KMS-11 (cell line): Measurements from ENCODE around the gene STAC.

Experiments used
- H2AFZ ChIP-seq: fragments of 200-600 bp; sonication (generic); 2 replicates; pipeline ENCODE4 v1.6.1; 2016; ENCODE audit warnings: antibody characterized with exemption, mixed run types, low read depth
- H3K27ac ChIP-seq: fragments of 200-600 bp; sonication (generic); 2 replicates; pipeline ENCODE4 v1.6.1; 2016; ENCODE audit warnings: mild to moderate bottlenecking, mixed run types
- H3K27me3 ChIP-seq: fragments of 200-600 bp; sonication (generic); 2 replicates; pipeline ENCODE4 v1.6.1; 2017; ENCODE audit warnings: mild to moderate bottlenecking, low read depth, mixed run types, moderate library complexity; ENCODE audit not compliant: insufficient read depth
- H3K36me3 ChIP-seq: fragments of 200-600 bp; sonication (generic); 2 replicates; pipeline ENCODE4 v1.6.1; 2017; ENCODE audit warnings: mild to moderate bottlenecking, mixed run types; ENCODE audit not compliant: insufficient read depth
- H3K4me1 ChIP-seq: fragments of 200-600 bp; sonication (generic); 2 replicates; pipeline ENCODE4 v1.6.1; 2016; ENCODE audit warnings: mild to moderate bottlenecking, low read depth, mixed run types; ENCODE audit not compliant: poor library complexity, severe bottlenecking
- H3K4me2 ChIP-seq: fragments of 200-600 bp; sonication (generic); 2 replicates; pipeline ENCODE4 v1.7.0; 2016; ENCODE audit warnings: mild to moderate bottlenecking, mixed run types
- H3K4me3 ChIP-seq: fragments of 200-600 bp; sonication (generic); IDR thresholded peaks from 2 replicates; pipeline ENCODE4 v1.6.1; 2017; ENCODE audit warnings: low read depth, low read length, mixed read lengths; ENCODE audit not compliant: insufficient read depth
- H3K79me2 ChIP-seq: fragments of 200-600 bp; sonication (generic); 2 replicates; pipeline ENCODE4 v1.6.1; 2016; ENCODE audit warnings: low read depth, mixed run types; ENCODE audit not compliant: insufficient read depth
- H3K9ac ChIP-seq: fragments of 200-600 bp; sonication (generic); 2 replicates; pipeline ENCODE4 v1.6.1; 2016; ENCODE audit warnings: mild to moderate bottlenecking, mixed run types
- H4K20me1 ChIP-seq: fragments of 200-600 bp; sonication (generic); 2 replicates; pipeline ENCODE4 v1.6.1; 2016; ENCODE audit warnings: mild to moderate bottlenecking, mixed run types; ENCODE audit not compliant: insufficient read depth
- TF ChIP-seq, protein P1 (sequence below): fragments of 200-600 bp; sonication (generic); conservative IDR thresholded peaks from 2 replicates; pipeline ENCODE4 v1.6.1; 2017; ENCODE audit warnings: low read depth, mild to moderate bottlenecking, antibody characterized with exemption, low read length, moderate library complexity, mixed read lengths

The STAC gene

DNA sequence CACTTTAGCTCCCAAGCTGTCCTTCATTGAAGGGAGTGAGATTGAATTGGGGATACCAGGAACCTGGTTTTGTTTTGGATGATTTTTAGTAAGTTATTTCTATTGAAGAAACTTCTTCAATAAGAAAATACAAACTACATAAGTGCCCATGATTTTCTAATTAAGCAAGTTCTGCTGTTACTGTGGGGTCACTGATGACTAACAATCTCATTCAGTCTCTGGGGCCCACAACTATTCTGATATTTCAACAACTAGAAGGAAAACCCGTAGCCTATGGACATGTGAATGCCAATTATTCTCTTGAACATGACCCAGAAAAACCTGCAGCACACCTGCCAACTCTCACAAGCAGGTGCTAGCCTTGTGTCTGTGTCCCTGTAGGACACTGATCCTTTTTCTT lies 199.4 kb downstream of the STAC start:
- no peaks in the 10 kb centered on the region for H3K36me3 ChIP-seq

DNA sequence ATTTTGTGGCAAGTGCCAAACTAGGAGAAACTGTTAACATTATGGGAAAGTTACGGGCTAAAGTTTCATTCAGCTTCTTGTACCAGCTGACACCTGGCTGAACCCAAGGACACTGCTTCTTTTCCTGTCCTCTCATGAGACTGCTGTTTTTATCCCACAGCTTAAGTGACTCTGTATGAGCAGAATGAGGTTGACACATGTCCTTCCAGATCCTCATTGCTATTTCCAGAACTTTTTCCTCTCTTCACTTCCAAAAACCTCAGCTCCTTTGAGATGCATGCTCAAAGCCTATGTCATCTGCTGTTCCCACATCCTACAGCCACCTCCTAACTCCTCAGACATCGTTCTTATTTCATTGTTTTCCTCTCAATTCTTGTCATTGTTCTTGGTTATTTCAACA lies 200.4 kb downstream of the STAC start:
- Histone ChIP-seq H3K9ac (no peak overlapping the region), H3K79me2 (no peaks in the 10 kb centered on the region), H3K4me1 (no peaks in the 10 kb centered on the region), H2AFZ (no peak overlapping the region), H3K4me2 (no peak overlapping the region), H3K4me3 (no peak overlapping the region), H3K27ac (no peak overlapping the region), H3K36me3 (no peaks in the 10 kb centered on the region), H4K20me1 (no peaks in the 10 kb centered on the region), H3K27me3 (no peaks in the 10 kb centered on the region)
- TF ChIP-seq, protein P1, sequence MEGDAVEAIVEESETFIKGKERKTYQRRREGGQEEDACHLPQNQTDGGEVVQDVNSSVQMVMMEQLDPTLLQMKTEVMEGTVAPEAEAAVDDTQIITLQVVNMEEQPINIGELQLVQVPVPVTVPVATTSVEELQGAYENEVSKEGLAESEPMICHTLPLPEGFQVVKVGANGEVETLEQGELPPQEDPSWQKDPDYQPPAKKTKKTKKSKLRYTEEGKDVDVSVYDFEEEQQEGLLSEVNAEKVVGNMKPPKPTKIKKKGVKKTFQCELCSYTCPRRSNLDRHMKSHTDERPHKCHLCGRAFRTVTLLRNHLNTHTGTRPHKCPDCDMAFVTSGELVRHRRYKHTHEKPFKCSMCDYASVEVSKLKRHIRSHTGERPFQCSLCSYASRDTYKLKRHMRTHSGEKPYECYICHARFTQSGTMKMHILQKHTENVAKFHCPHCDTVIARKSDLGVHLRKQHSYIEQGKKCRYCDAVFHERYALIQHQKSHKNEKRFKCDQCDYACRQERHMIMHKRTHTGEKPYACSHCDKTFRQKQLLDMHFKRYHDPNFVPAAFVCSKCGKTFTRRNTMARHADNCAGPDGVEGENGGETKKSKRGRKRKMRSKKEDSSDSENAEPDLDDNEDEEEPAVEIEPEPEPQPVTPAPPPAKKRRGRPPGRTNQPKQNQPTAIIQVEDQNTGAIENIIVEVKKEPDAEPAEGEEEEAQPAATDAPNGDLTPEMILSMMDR, result no peak

More for the DNA sequence above, 199.4 kb downstream of the STAC start:
- H3K4me3 ChIP-seq, result no peak overlapping the region
- no peak overlapping the region for H3K9ac ChIP-seq
- H3K27ac ChIP-seq, result no peak overlapping the region
- TF ChIP-seq, protein P1, result no peak
- no peaks in the 10 kb centered on the region for H3K79me2 ChIP-seq
- no peaks in the 10 kb centered on the region for H3K4me1 ChIP-seq
- no peak overlapping the region for H3K4me2 ChIP-seq
- no peaks in the 10 kb centered on the region for H4K20me1 ChIP-seq
- H2AFZ ChIP-seq, result no peak overlapping the region
- H3K27me3 ChIP-seq, result no peaks in the 10 kb centered on the region

DNA sequence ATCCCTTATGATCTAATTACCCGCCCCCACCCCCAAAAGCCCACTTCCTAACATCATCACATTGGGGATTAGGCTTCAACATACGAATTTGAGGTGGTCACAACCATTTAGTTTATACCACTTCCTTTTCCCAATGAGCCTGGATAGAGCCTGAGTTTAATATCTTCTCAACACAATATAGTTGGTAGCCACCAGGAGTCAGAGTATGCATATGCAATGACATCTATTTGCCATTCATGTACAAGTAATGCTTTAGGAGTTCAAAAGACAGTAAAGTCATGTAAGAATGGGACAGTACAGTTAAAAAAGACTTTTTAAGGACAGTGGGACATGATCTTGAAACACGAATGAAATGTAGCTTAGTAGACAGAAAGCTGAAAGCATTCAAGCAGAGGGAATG lies 211.7 kb downstream of the STAC start:
- TF ChIP-seq, protein P1, result no peak

DNA sequence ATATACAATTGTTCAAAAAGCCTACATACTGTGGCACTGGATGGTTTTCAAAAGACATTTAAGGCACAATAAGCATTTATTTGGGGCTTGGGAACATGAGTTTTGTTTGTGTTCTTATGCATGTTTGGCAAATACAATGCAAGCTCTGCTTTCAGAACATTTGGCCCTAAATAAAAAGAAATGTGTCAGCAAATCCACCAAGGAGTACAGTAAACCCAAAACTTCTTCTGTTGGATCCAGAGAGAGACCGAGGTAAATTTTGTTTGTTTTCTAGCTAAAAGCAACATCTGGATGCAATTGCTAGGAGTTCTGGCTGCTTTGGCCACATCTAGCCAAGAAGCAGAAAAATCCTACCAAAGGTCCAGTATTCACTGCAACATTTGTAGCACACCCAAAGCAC lies 215.2 kb downstream of the STAC start:
- Histone ChIP-seq H3K79me2 (no peaks in the 10 kb centered on the region), H2AFZ (no peak overlapping the region), H3K27me3 (no peaks in the 10 kb centered on the region), H3K4me2 (no peak overlapping the region), H3K27ac (no peak overlapping the region), H3K4me3 (no peak overlapping the region), H4K20me1 (no peaks in the 10 kb centered on the region), H3K36me3 (no peaks in the 10 kb centered on the region), H3K4me1 (no peaks in the 10 kb centered on the region), H3K9ac (no peak overlapping the region)
- TF ChIP-seq, protein P1, result no peak

More for the DNA sequence above, 211.7 kb downstream of the STAC start:
- Histone ChIP-seq H3K4me1 (no peaks in the 10 kb centered on the region), H3K4me2 (no peak overlapping the region), H3K79me2 (no peaks in the 10 kb centered on the region), H3K36me3 (no peaks in the 10 kb centered on the region), H3K9ac (no peak overlapping the region), H3K4me3 (no peak overlapping the region), H2AFZ (no peak overlapping the region), H3K27me3 (no peaks in the 10 kb centered on the region), H4K20me1 (no peaks in the 10 kb centered on the region), H3K27ac (no peak overlapping the region)
